Activated B cell treated with CpG ODN at 0.5 μM for 24 hours (primary cell): ENCODE data around the gene FGGY. TPM values are rescaled to one million over a fixed set of nuclear protein-coding genes. Genes with fewer than 3 reads are reported as not detected.

ENCODE experiments used
- ATAC-seq: fragments of 200-7000 bp; cut with Tn5 transposase; one replicate; pipeline ENCODE4 v1.10.0; 2021; ENCODE audit warnings: low read depth, mild to moderate bottlenecking, moderate library complexity
- CTCF ChIA-PET: fragments of 350-600 bp; sonication (Branson Sonifier 250); formaldehyde crosslinking; loops from one replicate; lab custom pipeline; 2021; ENCODE audit warnings: antibody characterized with exemption; lab: Charles Lee
- POLR2A ChIA-PET: fragments of 350-600 bp; sonication (Branson Sonifier 250); formaldehyde crosslinking; loops from one replicate; lab custom pipeline; 2021; ENCODE audit warnings: antibody characterized with exemption; lab: Charles Lee
- DNase-seq: peaks from one replicate; pipeline ENCODE4 v3.0.0; 2022
- H3K27ac Mint-ChIP-seq: one replicate; pipeline ENCODE4 v1.8.0; 2020; ENCODE audit warnings: mixed read lengths
- H3K27me3 Mint-ChIP-seq: one replicate; pipeline ENCODE4 v1.8.0; 2021; ENCODE audit warnings: mixed read lengths
- H3K36me3 Mint-ChIP-seq: one replicate; pipeline ENCODE4 v1.8.0; 2021; ENCODE audit warnings: low read depth, mixed read lengths
- H3K4me1 Mint-ChIP-seq: one replicate; pipeline ENCODE4 v1.8.0; 2021; ENCODE audit warnings: mixed read lengths
- H3K4me3 Mint-ChIP-seq: one replicate; pipeline ENCODE4 v1.8.0; 2020; ENCODE audit warnings: mild to moderate bottlenecking, mixed read lengths
- H3K9me3 Mint-ChIP-seq: one replicate; pipeline ENCODE4 v1.8.0; 2020; ENCODE audit warnings: mixed read lengths
- CTCF ChIP-seq: fragments of 200-600 bp; IDR thresholded peaks from one replicate; pipeline ENCODE4 v1.8.0; 2022; ENCODE audit warnings: antibody characterized with exemption, mild to moderate bottlenecking
- intact Hi-C: fragments of 100-400 bp; cut with micrococcal nuclease; formaldehyde crosslinking; loops from one replicate; pipeline ENCODE4 v1.15.1; 2024
- total RNA-seq: library from RNA; stranded (reverse); gene quantifications from 2 replicates; pipeline ENCODE4 v1.2.3, GENCODE V29; 2022

Gene FGGY
- total RNA-seq, 1 donor from 2014 or later, result 24.0 TPM

- H3K27me3 Mint-ChIP-seq, result no peaks in the 10 kb centered on the region
- no peak for TF ChIP-seq CTCF
- DNase-seq (no peak), ATAC-seq (no peak)
- no peak overlapping the region for H3K27ac Mint-ChIP-seq
- POLR2A ChIA-PET, result no interaction called here
- no peak overlapping the region for H3K4me3 Mint-ChIP-seq
- H3K4me1 Mint-ChIP-seq, result no peaks in the 10 kb centered on the region
- H3K36me3 Mint-ChIP-seq, result peaks cover 17% of the 10 kb centered on the region
- intact Hi-C loops, result no loop called here
- peaks cover 11% of the 10 kb centered on the region for H3K9me3 Mint-ChIP-seq
- CTCF ChIA-PET, result no interaction called here
Measured at GRCh38 chr1:59736744-59737143, 439.9 kb downstream of the FGGY start.

- ChIA-PET CTCF (no interaction called here), POLR2A (no interaction called here)
- intact Hi-C loops, result no loop called here
- H3K36me3 Mint-ChIP-seq, result peaks cover 17% of the 10 kb centered on the region
- no peak overlapping the region for H3K4me3 Mint-ChIP-seq
- ATAC-seq (no peak), DNase-seq (no peak)
- no peaks in the 10 kb centered on the region for H3K27me3 Mint-ChIP-seq
- TF ChIP-seq CTCF, result no peak
- no peaks in the 10 kb centered on the region for H3K4me1 Mint-ChIP-seq
- H3K27ac Mint-ChIP-seq, result no peak overlapping the region
- peaks cover 11% of the 10 kb centered on the region for H3K9me3 Mint-ChIP-seq
Measured at GRCh38 chr1:59737638-59738037, 440.7 kb downstream of the FGGY start.

- CTCF ChIA-PET, result no interaction called here
- no peak overlapping the region for H3K27ac Mint-ChIP-seq
Measured at GRCh38 chr1:59738152-59738551, 441.3 kb downstream of the FGGY start.

GRCh38 chr1:59738591-59739015, 441.7 kb downstream of the FGGY start:
- Mint-ChIP-seq H3K4me1 (no peaks in the 10 kb centered on the region), H3K9me3 (peaks cover 11% of the 10 kb centered on the region), H3K27me3 (no peaks in the 10 kb centered on the region), H3K27ac (no peak overlapping the region), H3K4me3 (no peak overlapping the region), H3K36me3 (peaks cover 17% of the 10 kb centered on the region)
- ChIA-PET POLR2A (no interaction called here), CTCF (no interaction called here)
- ATAC-seq (no peak), DNase-seq (no peak)
- intact Hi-C loops, result no loop called here
- TF ChIP-seq CTCF, result no peak

More at GRCh38 chr1:59738152-59738551, 441.3 kb downstream of the FGGY start:
- Mint-ChIP-seq H3K36me3 (peaks cover 17% of the 10 kb centered on the region), H3K4me1 (no peaks in the 10 kb centered on the region), H3K9me3 (peaks cover 11% of the 10 kb centered on the region), H3K27me3 (no peaks in the 10 kb centered on the region), H3K4me3 (no peak overlapping the region)
- ATAC-seq (no peak), DNase-seq (no peak)
- POLR2A ChIA-PET, result no interaction called here
- no peak for TF ChIP-seq CTCF
- intact Hi-C loops, result no loop called here

GRCh38 chr1:59739111-59739510, 442.2 kb downstream of the FGGY start:
- Mint-ChIP-seq H3K4me1 (no peaks in the 10 kb centered on the region), H3K27me3 (no peaks in the 10 kb centered on the region), H3K36me3 (peaks cover 17% of the 10 kb centered on the region), H3K9me3 (peaks cover 11% of the 10 kb centered on the region), H3K27ac (no peak overlapping the region), H3K4me3 (no peak overlapping the region)
- TF ChIP-seq CTCF, result no peak
- ATAC-seq, result no peak
- DNase-seq, result no peak
- POLR2A ChIA-PET, result no interaction called here
- CTCF ChIA-PET, result no interaction called here
- intact Hi-C loops, result no loop called here
